ENCODE results near the gene ZDHHC1.

DNA sequence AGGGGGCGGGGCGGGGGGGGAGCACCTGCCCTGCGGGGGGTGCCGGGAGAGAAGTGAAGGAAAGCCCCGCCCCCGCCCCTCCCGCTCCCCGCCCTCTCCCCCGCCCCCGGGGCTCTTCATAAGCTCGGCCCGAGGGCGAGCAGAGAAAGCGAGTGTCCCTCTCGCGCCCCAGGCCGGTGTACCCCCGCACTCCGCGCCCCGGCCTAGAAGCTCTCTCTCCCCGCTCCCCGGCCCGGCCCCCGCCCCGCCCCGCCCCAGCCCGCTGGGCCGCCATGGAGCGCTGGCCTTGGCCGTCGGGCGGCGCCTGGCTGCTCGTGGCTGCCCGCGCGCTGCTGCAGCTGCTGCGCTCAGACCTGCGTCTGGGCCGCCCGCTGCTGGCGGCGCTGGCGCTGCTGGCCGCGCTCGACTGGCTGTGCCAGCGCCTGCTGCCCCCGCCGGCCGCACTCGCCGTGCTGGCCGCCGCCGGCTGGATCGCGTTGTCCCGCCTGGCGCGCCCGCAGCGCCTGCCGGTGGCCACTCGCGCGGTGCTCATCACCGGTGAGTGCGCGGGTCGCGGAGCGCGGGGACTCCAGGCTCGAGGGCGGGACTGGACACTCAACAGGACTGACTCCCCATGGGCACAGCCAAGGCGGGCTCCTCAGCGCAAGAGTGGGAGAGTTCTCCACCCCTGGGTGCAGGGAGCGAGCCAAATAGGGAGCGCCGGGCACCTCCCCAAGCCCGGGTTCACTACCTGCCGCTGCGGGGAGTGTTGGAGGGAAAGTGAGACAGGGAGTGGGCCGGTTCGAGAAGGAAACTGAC, 14.9 kb upstream of the ZDHHC1 start, which contains the start of gene HSD11B2:
- TF ChIP-seq, protein P1, sequence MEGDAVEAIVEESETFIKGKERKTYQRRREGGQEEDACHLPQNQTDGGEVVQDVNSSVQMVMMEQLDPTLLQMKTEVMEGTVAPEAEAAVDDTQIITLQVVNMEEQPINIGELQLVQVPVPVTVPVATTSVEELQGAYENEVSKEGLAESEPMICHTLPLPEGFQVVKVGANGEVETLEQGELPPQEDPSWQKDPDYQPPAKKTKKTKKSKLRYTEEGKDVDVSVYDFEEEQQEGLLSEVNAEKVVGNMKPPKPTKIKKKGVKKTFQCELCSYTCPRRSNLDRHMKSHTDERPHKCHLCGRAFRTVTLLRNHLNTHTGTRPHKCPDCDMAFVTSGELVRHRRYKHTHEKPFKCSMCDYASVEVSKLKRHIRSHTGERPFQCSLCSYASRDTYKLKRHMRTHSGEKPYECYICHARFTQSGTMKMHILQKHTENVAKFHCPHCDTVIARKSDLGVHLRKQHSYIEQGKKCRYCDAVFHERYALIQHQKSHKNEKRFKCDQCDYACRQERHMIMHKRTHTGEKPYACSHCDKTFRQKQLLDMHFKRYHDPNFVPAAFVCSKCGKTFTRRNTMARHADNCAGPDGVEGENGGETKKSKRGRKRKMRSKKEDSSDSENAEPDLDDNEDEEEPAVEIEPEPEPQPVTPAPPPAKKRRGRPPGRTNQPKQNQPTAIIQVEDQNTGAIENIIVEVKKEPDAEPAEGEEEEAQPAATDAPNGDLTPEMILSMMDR (IDR thresholded peaks at IDR 0.05): no peak
- peak in 1 of 2 donors; percentile 88 for TF ChIP-seq POLR2A (IDR thresholded peaks at IDR 0.05)

All from Peyer's patch (tissue), 4 donors.